ENCODE results near the gene PAF1.
"Not testable (repeated sequence)": the region's sequence is repeated elsewhere in the genome, so short reads cannot be mapped to it uniquely, and the experiment has no call there.

The PAF1 gene

GRCh38 chr19:39363901-39364457 lies 26.9 kb downstream of the PAF1 start:
- no peak for DNase-seq (ENCODE audit: low read depth)

GRCh38 chr19:39362682-39363657 lies 27.9 kb downstream of the PAF1 start:
- H3K4me3 ChIP-seq (ENCODE audit: low read depth, low read length), result no peak overlapping the region
- peak; percentile 64 for DNase-seq (ENCODE audit: low read depth)

More at GRCh38 chr19:39363901-39364457, 26.9 kb downstream of the PAF1 start:
- no peak overlapping the region for H3K4me3 ChIP-seq (ENCODE audit: low read depth, low read length)

DNA sequence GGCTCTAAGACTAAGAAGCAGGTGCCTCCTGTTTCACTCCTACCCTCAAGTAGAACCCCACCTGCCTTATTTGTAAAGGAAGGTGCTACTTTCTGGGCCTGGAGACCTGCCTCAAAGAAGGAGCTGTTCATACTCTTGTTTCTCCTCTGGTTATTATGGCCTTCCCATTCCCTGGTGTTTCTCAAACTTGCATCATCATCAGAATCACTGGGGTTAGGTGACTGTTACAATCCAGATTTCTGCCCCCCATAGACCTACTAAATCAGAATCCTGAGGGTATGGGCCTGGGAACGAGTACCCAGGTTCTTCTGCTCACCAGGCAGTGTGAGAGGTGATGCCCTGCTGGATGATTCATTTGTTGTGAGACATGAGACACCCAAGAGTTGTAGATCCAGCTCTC lies 30.3 kb downstream of the PAF1 start:
- DNase-seq (ENCODE audit: low read depth), result no peak
- H3K4me3 ChIP-seq (ENCODE audit: low read depth, low read length), result no peak overlapping the region

GRCh38 chr19:39359026-39359425 lies 31.9 kb downstream of the PAF1 start:
- no peak for DNase-seq (ENCODE audit: low read depth)
- H3K4me3 ChIP-seq (ENCODE audit: low read depth, low read length), result no peak overlapping the region

- H3K4me3 ChIP-seq (ENCODE audit: low read depth, low read length), result no peak overlapping the region
- no peak for DNase-seq (ENCODE audit: low read depth)
Observed at GRCh38 chr19:39356647-39357046, 34.3 kb downstream of the PAF1 start.

GRCh38 chr19:39356073-39356472 lies 34.8 kb downstream of the PAF1 start:
- no peak overlapping the region for H3K4me3 ChIP-seq (ENCODE audit: low read depth, low read length)
- DNase-seq (ENCODE audit: low read depth), result no peak

GRCh38 chr19:39355253-39355652 lies 35.7 kb downstream of the PAF1 start:
- no peak for DNase-seq (ENCODE audit: low read depth)
- no peak overlapping the region for H3K4me3 ChIP-seq (ENCODE audit: low read depth, low read length)

GRCh38 chr19:39352381-39353255 lies 38.3 kb downstream of the PAF1 start:
- DNase-seq (ENCODE audit: low read depth), result no peak
- H3K4me3 ChIP-seq (ENCODE audit: low read depth, low read length), result no peak overlapping the region

GRCh38 chr19:39351537-39352064 lies 39.3 kb downstream of the PAF1 start:
- no peak for DNase-seq (ENCODE audit: low read depth)
- no peak overlapping the region for H3K4me3 ChIP-seq (ENCODE audit: low read depth, low read length)

- H3K4me3 ChIP-seq (ENCODE audit: low read depth, low read length), result no peak overlapping the region
- no peak for DNase-seq (ENCODE audit: low read depth)
Observed at GRCh38 chr19:39350156-39350555, 40.8 kb downstream of the PAF1 start.

GRCh38 chr19:39349326-39349725 lies 41.6 kb downstream of the PAF1 start:
- DNase-seq (ENCODE audit: low read depth), result no peak
- H3K4me3 ChIP-seq (ENCODE audit: low read depth, low read length), result no peak overlapping the region

DNA sequence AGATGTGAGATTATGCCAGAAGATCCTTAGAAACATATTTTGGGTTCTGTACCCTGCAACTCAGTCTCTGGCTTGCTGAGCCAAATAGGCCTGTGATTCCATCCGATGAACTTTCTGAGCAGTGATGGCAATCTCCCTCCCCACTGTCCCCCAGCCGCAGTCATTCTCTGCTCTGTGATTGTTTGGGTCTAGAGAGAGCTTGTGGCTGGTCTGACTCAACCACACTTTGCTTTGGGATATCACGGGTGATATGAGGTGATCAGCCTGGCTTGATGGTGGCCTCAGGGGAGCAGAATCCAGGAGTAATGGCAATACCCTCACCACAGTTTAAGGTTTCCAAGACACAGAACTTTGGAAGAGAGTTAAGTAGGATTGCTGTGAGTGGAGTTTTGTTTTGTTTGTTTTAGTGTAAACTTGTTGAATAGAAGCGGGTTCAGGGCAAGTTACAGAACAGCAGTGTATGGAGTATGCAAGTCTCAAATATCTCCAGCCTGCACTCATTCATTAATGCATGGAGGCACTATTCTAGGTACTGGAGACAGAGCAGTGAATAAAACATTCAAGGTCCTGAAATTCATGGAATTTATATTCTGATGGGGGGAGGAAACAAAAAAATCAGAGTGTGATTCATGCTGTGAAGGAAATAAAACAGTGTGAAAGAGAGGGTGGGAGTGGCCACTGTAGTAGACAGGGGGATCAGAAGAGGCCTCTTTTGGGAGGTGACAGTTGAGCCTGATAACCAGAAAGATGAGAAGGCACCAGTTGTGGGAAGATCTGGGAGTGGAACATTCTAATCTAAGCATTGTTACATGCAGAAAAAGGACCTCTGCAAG lies 43.4 kb downstream of the PAF1 start:
- no peak for DNase-seq (ENCODE audit: low read depth)
- no peak overlapping the region for H3K4me3 ChIP-seq (ENCODE audit: low read depth, low read length)

- H3K4me3 ChIP-seq (ENCODE audit: low read depth, low read length), result no peak overlapping the region
- no peak for DNase-seq (ENCODE audit: low read depth)
Observed at GRCh38 chr19:39345956-39346355, 45.0 kb downstream of the PAF1 start.

GRCh38 chr19:39342647-39343305 lies 48.1 kb downstream of the PAF1 start:
- no peak for DNase-seq (ENCODE audit: low read depth)
- H3K4me3 ChIP-seq (ENCODE audit: low read depth, low read length), result peak overlapping the region; percentile 96

DNA sequence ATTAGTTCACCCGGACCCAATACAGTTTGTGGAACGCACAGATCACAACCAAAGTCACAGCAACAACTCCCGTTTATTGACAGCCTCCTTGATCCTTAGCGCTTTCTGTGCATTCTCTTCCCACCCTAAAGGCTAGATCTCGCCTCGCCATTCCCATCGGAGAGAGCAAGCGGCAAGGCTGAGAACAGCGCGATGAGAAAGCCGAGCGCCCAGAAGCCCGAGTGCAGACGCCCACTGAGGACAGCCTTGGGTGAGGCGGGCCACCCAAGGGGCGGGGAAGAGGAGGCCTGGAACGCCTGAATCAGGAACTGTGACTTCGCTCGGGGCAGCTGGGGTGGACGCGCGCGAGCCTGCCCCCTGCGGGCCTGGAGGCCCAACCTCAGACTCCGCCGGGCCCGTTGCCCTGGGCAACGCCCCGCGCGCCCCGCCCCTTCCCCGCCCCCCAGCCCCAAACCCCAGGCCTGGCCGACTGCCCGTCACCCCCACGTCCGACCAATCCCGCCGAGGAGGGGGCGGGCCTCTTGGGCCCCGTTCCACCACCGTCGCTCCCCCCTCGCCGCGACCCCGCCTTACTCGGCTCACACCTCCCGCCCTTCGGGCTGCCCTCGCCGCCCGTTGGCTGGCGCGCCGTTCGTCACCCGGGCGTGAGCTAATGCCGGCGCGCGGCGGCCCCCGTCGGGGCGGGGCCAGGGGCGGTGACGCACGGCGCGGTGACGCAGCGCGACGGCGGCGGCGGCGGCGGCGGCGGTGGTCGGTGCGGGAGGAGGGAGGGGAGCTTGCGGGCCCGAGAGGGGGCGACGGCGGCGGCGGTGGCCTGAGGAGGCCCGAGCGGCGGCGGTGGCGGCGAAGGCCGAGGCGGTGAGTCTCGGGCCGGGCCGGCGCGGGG lies 48.9 kb downstream of the PAF1 start, which contains the start of gene SAMD4B:
SAMD4B (plus strand) TSS at position 703 of the 886 bp plus-strand sequence. CDS start 14,473 bp downstream, outside the sequence.
- DNase-seq (ENCODE audit: low read depth), result peak; percentile 93
- H3K4me3 ChIP-seq (ENCODE audit: low read depth, low read length), result peak within 1 kb of the TSS; percentile 96

- no peak for DNase-seq (ENCODE audit: low read depth)
- H3K4me3 ChIP-seq (ENCODE audit: low read depth, low read length), result peak overlapping the region; percentile 69
Observed at GRCh38 chr19:39341129-39341718, 49.7 kb downstream of the PAF1 start.

GRCh38 chr19:39340156-39340555 lies 50.8 kb downstream of the PAF1 start:
- H3K4me3 ChIP-seq (ENCODE audit: low read depth, low read length); DNase-seq (ENCODE audit: low read depth): not testable (repeated sequence)

Measured in skeletal muscle cell (primary cell).